Mucosa of gallbladder (tissue), 1 donor: ENCODE data around the gene CCDC148. TPM values are rescaled to one million over a fixed set of nuclear protein-coding genes. Genes with fewer than 3 reads are reported as not detected.

Source experiments
- DNase-seq: peaks from one replicate; pipeline ENCODE4 v3.0.0-alpha.2; 2020; ENCODE audit warnings: low spot score
- total RNA-seq: library from RNA; stranded (reverse); gene quantifications from one replicate; pipeline ENCODE4 v1.2.1, GENCODE V29; 2021
- donor health status: DM: no; HTN: no; CAD: no.

Gene CCDC148
- total RNA-seq, 1 donor from 2014 or later = 3.1 TPM

DNA sequence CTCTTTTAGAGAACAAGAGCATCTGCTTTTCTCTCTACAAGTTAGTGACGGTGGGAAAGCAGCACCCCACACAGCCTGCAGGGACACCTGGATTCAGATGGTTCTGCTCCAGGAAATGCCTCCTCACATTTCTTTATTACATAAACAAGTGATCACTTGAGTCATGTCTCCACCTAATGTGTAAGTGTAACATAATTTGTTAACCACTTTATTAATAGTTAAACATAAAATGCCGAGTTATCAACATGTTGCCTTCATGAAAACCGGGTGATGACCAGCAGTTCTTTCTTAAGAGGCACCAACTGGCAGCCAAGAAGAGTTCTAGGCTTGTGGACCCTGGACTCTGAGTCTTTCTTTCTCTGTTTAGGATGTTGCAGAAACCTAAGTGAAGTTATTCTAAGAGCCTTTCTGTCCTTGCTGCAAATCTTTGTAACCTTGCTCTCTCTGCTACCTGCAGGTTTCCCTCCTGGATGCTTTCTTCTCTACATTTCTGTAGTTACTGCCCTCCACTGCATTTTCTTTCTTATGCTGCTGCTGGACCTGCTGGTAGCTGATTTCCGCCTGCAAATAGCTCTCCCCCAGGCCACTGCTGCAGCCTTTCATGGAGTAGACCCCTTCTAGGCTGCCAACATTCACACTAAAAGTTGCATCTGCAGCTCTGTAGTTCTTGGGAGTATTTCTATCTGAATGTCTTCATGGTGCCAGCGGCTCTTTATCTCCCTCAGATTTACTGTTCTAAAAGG lies 330.6 kb downstream of the CCDC148 start:
- no peak for DNase-seq

DNA sequence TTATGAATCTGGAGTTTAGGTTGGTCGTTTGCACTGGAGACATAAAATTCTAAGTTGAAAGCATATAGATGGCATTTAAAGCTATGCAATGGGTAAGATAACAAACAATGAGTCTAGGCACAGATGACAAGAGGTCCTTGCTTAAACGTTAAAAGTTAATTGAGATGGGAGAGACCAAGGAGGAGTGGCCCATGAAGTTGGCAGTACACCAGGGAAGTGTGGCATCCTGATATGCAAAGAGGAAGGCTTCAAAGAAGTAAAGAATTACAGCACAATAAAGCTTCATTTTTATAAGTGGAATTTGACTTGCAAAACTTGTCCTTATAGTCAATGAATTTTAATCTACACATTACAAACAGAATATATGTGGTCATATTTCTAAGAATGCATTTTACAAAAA lies 331.7 kb downstream of the CCDC148 start:
- DNase-seq = no peak

Other genes starting within 250 kb of the CCDC148 start
- 90.3 TPM for gene PKP4, start 199 bp upstream of the CCDC148 start, total RNA-seq